ENCODE data around the gene CBX2.

- TF ChIP-seq POLR2AphosphoS5 (IDR thresholded peaks at IDR 0.05; ENCODE audit: low read depth, low read length) (no peak), TAF1 (IDR thresholded peaks at IDR 0.05; ENCODE audit: borderline replicate concordance, insufficient read depth, low read length) (no peak), REST (IDR thresholded peaks at IDR 0.05; ENCODE audit: insufficient read depth in 1 of 2, low read depth in 2 of 2, low read length in 2 of 2) (no peak), SIN3A (IDR thresholded peaks at IDR 0.05; ENCODE audit: borderline replicate concordance, insufficient read depth, low read length) (no peak)
These were observed 12.2 kb downstream of the CBX2 start for GRCh38 chr17:79789943-79790804.
